Common myeloid progenitor, CD34-positive (primary cell): ENCODE measurements around the gene AKAP11.

Experiments used
- CTCF ChIA-PET: fragments of 350-600 bp; sonication (Branson Sonifier 250); formaldehyde crosslinking; loops from one replicate; lab custom pipeline; 2021; ENCODE audit warnings: antibody characterized with exemption; lab: Charles Lee
- POLR2A ChIA-PET: fragments of 350-600 bp; sonication (Branson Sonifier 250); formaldehyde crosslinking; loops from one replicate; lab custom pipeline; 2021; ENCODE audit warnings: antibody characterized with exemption; lab: Charles Lee
- DNase-seq, 3 donors: peaks; one replicate each; pipeline versions ENCODE4 v3.0.0 to v3.0.0-alpha.2; 2013
- H3K27ac ChIP-seq, 2 experiments: 1 replicate in 1 of 2; 2 replicates in 1 of 2; pipeline ENCODE4 v1.7.0; 2013; ENCODE audit warnings: inconsistent platforms in 2 of 2, low read length in 2 of 2, mild to moderate bottlenecking in 2 of 2, low read depth in 1 of 2, moderate library complexity in 1 of 2; ENCODE audit not compliant: severe bottlenecking in 2 of 2, insufficient read depth in 1 of 2, poor library complexity in 1 of 2
- H3K27me3 ChIP-seq, 5 experiments: replicated peaks in 2 of 5; 1 replicate in 3 of 5; 2 replicates in 2 of 5; pipeline versions ENCODE4 v1.6.1 to v1.7.0; 2013; ENCODE audit warnings: low read length in 4 of 5, mild to moderate bottlenecking in 2 of 5, moderate library complexity in 2 of 5, inconsistent platforms in 1 of 5; ENCODE audit not compliant: insufficient read depth in 5 of 5, control insufficient read depth in 4 of 5
- H3K36me3 ChIP-seq, 4 experiments: 1 replicate in 2 of 4; 2 replicates in 2 of 4; pipeline versions ENCODE4 v1.6.1 to v1.7.0; 2013; ENCODE audit warnings: low read length in 3 of 4, control low read depth in 1 of 4, mild to moderate bottlenecking in 1 of 4; ENCODE audit not compliant: control insufficient read depth in 4 of 4, insufficient read depth in 4 of 4
- H3K4me1 ChIP-seq, 4 experiments: 1 replicate in 3 of 4; 2 replicates in 1 of 4; pipeline versions ENCODE4 v1.6.1 to v1.7.1; 2013; ENCODE audit warnings: low read length in 3 of 4, mild to moderate bottlenecking in 3 of 4, control low read depth in 1 of 4, inconsistent platforms in 1 of 4, moderate library complexity in 1 of 4; ENCODE audit not compliant: control insufficient read depth in 4 of 4, insufficient read depth in 4 of 4; ENCODE audit errors: control extremely low read depth in 1 of 4
- H3K4me3 ChIP-seq, 7 experiments: 1 replicate in 4 of 7; 2 replicates in 3 of 7; pipeline versions ENCODE4 v1.5.1 to v1.7.0; 2013; ENCODE audit warnings: mild to moderate bottlenecking in 7 of 7, low read length in 6 of 7, moderate library complexity in 6 of 7, inconsistent platforms in 2 of 7, low read depth in 2 of 7, control low read depth in 1 of 7; ENCODE audit not compliant: insufficient read depth in 4 of 7, control insufficient read depth in 1 of 7; ENCODE audit errors: extremely low read depth in 1 of 7
- H3K9me3 ChIP-seq, 5 experiments: 1 replicate in 4 of 5; 2 replicates in 1 of 5; pipeline versions ENCODE4 v1.6.1 to v1.7.1; 2013; ENCODE audit warnings: low read length in 4 of 5, mild to moderate bottlenecking in 2 of 5, inconsistent platforms in 1 of 5, low read depth in 1 of 5, moderate library complexity in 1 of 5; ENCODE audit not compliant: control insufficient read depth in 4 of 5, insufficient read depth in 2 of 5; ENCODE audit errors: control extremely low read depth in 1 of 5
- WGBS: methylation state at CpG from one replicate; pipeline ENCODE4 v1.1.5; 2013; ENCODE audit not compliant: insufficient coverage; 5-methylcytosine and 5-hydroxymethylcytosine counted together

The AKAP11 gene

DNA sequence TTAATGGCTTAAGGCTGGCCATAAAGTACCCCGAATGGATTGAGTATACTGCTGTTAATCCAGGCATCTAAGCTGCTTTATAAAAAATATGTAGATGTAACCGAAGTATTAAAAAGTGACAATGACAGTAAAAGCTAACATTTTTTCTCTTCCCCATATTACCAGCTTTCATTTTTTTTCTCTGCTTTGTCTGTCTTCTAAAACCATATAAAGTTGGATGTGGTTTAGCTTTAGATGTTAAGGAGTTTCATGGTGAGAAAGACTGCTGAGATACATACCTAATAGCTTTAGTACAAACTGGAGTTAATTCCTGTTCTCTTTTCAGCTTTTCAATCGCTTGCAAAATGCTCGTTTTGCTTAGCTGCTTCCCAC is 838 bp downstream of the AKAP11 start:
- POLR2A ChIA-PET = no interaction called here
- H3K4me1 ChIP-seq = peaks cover 0 to 37% (median 14%) of the 10 kb centered on the region in 4 experiments
- peaks cover 0 to 9% (median 0%) of the 10 kb centered on the region in 4 experiments for H3K36me3 ChIP-seq
- H3K4me3 ChIP-seq = peak overlapping the region; percentile 76 to 94 (median 86)
- no peaks in the 10 kb centered on the region for H3K9me3 ChIP-seq
- CTCF ChIA-PET = no interaction called here
- no CpG with 5 or more reads among the region's 4 CpGs for WGBS
- no peaks in the 10 kb centered on the region for H3K27me3 ChIP-seq
- peak overlapping the region; percentile 58 to 83 for H3K27ac ChIP-seq
- no peak for DNase-seq

GRCh38 chr13:42274386-42275097 is 2.6 kb downstream of the AKAP11 start:
- Histone ChIP-seq H3K36me3 (peaks cover 0 to 9% (median 0%) of the 10 kb centered on the region in 4 experiments), H3K27ac (peak overlapping the region in 1 of 2 experiments; percentile 83), H3K9me3 (no peaks in the 10 kb centered on the region), H3K4me3 (no peak overlapping the region), H3K27me3 (no peaks in the 10 kb centered on the region), H3K4me1 (peaks cover 0 to 43% (median 16%) of the 10 kb centered on the region in 4 experiments)
- 89% methylated on average over 1 of the region's 10 CpGs for WGBS
- POLR2A ChIA-PET = no interaction called here
- no peak for DNase-seq
- CTCF ChIA-PET = no interaction called here

GRCh38 chr13:42275098-42275471 is 3.1 kb downstream of the AKAP11 start:
- Histone ChIP-seq H3K27me3 (no peaks in the 10 kb centered on the region), H3K27ac (no peak overlapping the region), H3K9me3 (no peaks in the 10 kb centered on the region), H3K36me3 (peaks cover 0 to 9% (median 0%) of the 10 kb centered on the region in 4 experiments), H3K4me3 (no peak overlapping the region), H3K4me1 (peaks cover 0 to 46% (median 19%) of the 10 kb centered on the region in 4 experiments)
- DNase-seq = peak in 2 of 3 donors; percentile 56 to 66
- ChIA-PET CTCF (no interaction called here), POLR2A (no interaction called here)
- WGBS = 64% methylated on average over 2 of the region's 2 CpGs

GRCh38 chr13:42275506-42275905 is 3.6 kb downstream of the AKAP11 start:
- Histone ChIP-seq H3K27me3 (no peaks in the 10 kb centered on the region), H3K4me1 (peaks cover 0 to 46% (median 19%) of the 10 kb centered on the region in 4 experiments), H3K4me3 (no peak overlapping the region), H3K9me3 (no peaks in the 10 kb centered on the region), H3K27ac (no peak overlapping the region), H3K36me3 (peaks cover 0 to 9% (median 0%) of the 10 kb centered on the region in 4 experiments)
- no peak for DNase-seq
- POLR2A ChIA-PET = no interaction called here
- WGBS = 91% methylated on average over 4 of the region's 4 CpGs
- CTCF ChIA-PET = no interaction called here

- ChIA-PET POLR2A (no interaction called here), CTCF (no interaction called here)
- no peaks in the 10 kb centered on the region for H3K27me3 ChIP-seq
- peaks cover 0 to 9% (median 0%) of the 10 kb centered on the region in 4 experiments for H3K36me3 ChIP-seq
- WGBS = no CpG with 5 or more reads among the region's 3 CpGs
- H3K4me1 ChIP-seq = peaks cover 0 to 39% (median 16%) of the 10 kb centered on the region in 4 experiments
- no peaks in the 10 kb centered on the region for H3K9me3 ChIP-seq
- no peak overlapping the region for H3K4me3 ChIP-seq
- no peak overlapping the region for H3K27ac ChIP-seq
- DNase-seq = no peak
Observed at GRCh38 chr13:42276683-42277082, 4.7 kb downstream of the AKAP11 start.

- H3K27me3 ChIP-seq = no peaks in the 10 kb centered on the region
- CTCF ChIA-PET = no interaction called here
- H3K4me1 ChIP-seq = peaks cover 0 to 34% (median 12%) of the 10 kb centered on the region in 4 experiments
- DNase-seq = no peak
- no peaks in the 10 kb centered on the region for H3K9me3 ChIP-seq
- 100% methylated on average over 3 of the region's 7 CpGs for WGBS
- H3K4me3 ChIP-seq = no peak overlapping the region
- POLR2A ChIA-PET = no interaction called here
- peaks cover 0 to 9% (median 0%) of the 10 kb centered on the region in 4 experiments for H3K36me3 ChIP-seq
- H3K27ac ChIP-seq = no peak overlapping the region
Observed at GRCh38 chr13:42277618-42278276, 5.8 kb downstream of the AKAP11 start.

GRCh38 chr13:42279080-42279479 is 7.1 kb downstream of the AKAP11 start:
- no peaks in the 10 kb centered on the region for H3K27me3 ChIP-seq
- ChIA-PET POLR2A (no interaction called here), CTCF (no interaction called here)
- no peak overlapping the region for H3K27ac ChIP-seq
- 54% methylated on average over 5 of the region's 6 CpGs for WGBS
- DNase-seq = peak; percentile 5 to 29 (median 28)
- peaks cover 0 to 17% (median 1%) of the 10 kb centered on the region in 4 experiments for H3K36me3 ChIP-seq
- H3K4me1 ChIP-seq = peaks cover 0 to 21% (median 5%) of the 10 kb centered on the region in 4 experiments
- no peaks in the 10 kb centered on the region for H3K9me3 ChIP-seq
- H3K4me3 ChIP-seq = peak overlapping the region in 1 of 7 experiments; percentile 42
